Mesenchymal stem cell (in vitro differentiated cells and primary cell): ENCODE measurements around the gene OSBPL7.

Experiments used
- DNase-seq: peaks from one replicate; pipeline ENCODE4 v3.0.0-alpha.2; 2013
- H2AFZ ChIP-seq: one replicate; pipeline ENCODE4 v1.6.1; 2013; ENCODE audit warnings: low read depth, mild to moderate bottlenecking, control low read depth, inconsistent platforms, low read length, moderate library complexity
- H2AK5ac ChIP-seq: 2 replicates; pipeline ENCODE4 v1.6.1; 2013; ENCODE audit warnings: low read length, moderate library complexity, mild to moderate bottlenecking, inconsistent platforms; ENCODE audit not compliant: severe bottlenecking
- H2BK120ac ChIP-seq: one replicate; pipeline ENCODE4 v1.6.1; 2013; ENCODE audit warnings: low read depth, mild to moderate bottlenecking, inconsistent platforms, low read length, moderate library complexity
- H2BK12ac ChIP-seq, 2 experiments: one replicate each; pipeline ENCODE4 v1.6.1; 2013; ENCODE audit warnings: inconsistent platforms in 2 of 2, low read length in 2 of 2, mild to moderate bottlenecking in 2 of 2, moderate library complexity in 2 of 2, control low read depth in 1 of 2
- H2BK15ac ChIP-seq: one replicate; pipeline ENCODE4 v1.6.1; 2013; ENCODE audit warnings: mild to moderate bottlenecking, low read depth, inconsistent platforms; ENCODE audit not compliant: poor library complexity, severe bottlenecking
- H2BK5ac ChIP-seq: 2 replicates; pipeline ENCODE4 v1.6.1; 2013; ENCODE audit warnings: low read depth, mild to moderate bottlenecking, low read length, control low read depth, inconsistent platforms; ENCODE audit not compliant: poor library complexity, severe bottlenecking
- H3K14ac ChIP-seq, 2 experiments: one replicate each; pipeline ENCODE4 v1.6.1; 2013; ENCODE audit warnings: inconsistent platforms in 2 of 2, low read length in 2 of 2, control low read depth in 1 of 2, mild to moderate bottlenecking in 1 of 2, moderate library complexity in 1 of 2
- H3K18ac ChIP-seq, 2 experiments: one replicate each; pipeline ENCODE4 v1.6.1; 2013; ENCODE audit warnings: inconsistent platforms in 2 of 2, low read length in 2 of 2, control low read depth in 1 of 2, low read depth in 1 of 2, mild to moderate bottlenecking in 1 of 2
- H3K23ac ChIP-seq, 2 experiments: one replicate each; pipeline ENCODE4 v1.6.1; 2013; ENCODE audit warnings: inconsistent platforms in 2 of 2, low read length in 2 of 2, mild to moderate bottlenecking in 2 of 2, moderate library complexity in 2 of 2, control low read depth in 1 of 2
- H3K27ac ChIP-seq: 2 replicates; pipeline ENCODE4 v1.5.1; 2013; ENCODE audit warnings: mild to moderate bottlenecking, moderate library complexity, low read length, control low read depth, inconsistent platforms; ENCODE audit not compliant: poor library complexity, severe bottlenecking
- H3K27me3 ChIP-seq, 2 experiments: 2 replicates each; pipeline versions ENCODE4 v1.6.1 to v1.7.0; 2013; ENCODE audit warnings: low read length in 2 of 2, mild to moderate bottlenecking in 2 of 2, moderate library complexity in 2 of 2, control low read depth in 1 of 2, inconsistent platforms in 1 of 2; ENCODE audit not compliant: control insufficient read depth in 1 of 2, insufficient read depth in 1 of 2
- H3K36me3 ChIP-seq, 2 experiments: 2 replicates each; pipeline versions ENCODE4 v1.6.1 to v1.7.0; 2013; ENCODE audit warnings: low read length in 2 of 2, control low read depth in 1 of 2, inconsistent platforms in 1 of 2, low read depth in 1 of 2, mild to moderate bottlenecking in 1 of 2; ENCODE audit not compliant: insufficient read depth in 2 of 2, control insufficient read depth in 1 of 2
- H3K4ac ChIP-seq, 2 experiments: one replicate each; pipeline ENCODE4 v1.6.1; 2013; ENCODE audit warnings: inconsistent platforms in 2 of 2, low read length in 2 of 2, mild to moderate bottlenecking in 2 of 2, moderate library complexity in 2 of 2, control low read depth in 1 of 2, low read depth in 1 of 2
- H3K4me1 ChIP-seq: 2 replicates; pipeline ENCODE4 v1.6.1; 2013; ENCODE audit warnings: low read depth, low read length, control low read depth; ENCODE audit not compliant: control insufficient read depth, insufficient read depth
- H3K4me2 ChIP-seq: 2 replicates; pipeline ENCODE4 v1.6.1; 2013; ENCODE audit warnings: low read length, mild to moderate bottlenecking, inconsistent platforms; ENCODE audit not compliant: poor library complexity, severe bottlenecking
- H3K4me3 ChIP-seq, 2 experiments: 2 replicates each; pipeline versions ENCODE4 v1.5.1 to v1.7.0; 2013; ENCODE audit warnings: low read length in 2 of 2, mild to moderate bottlenecking in 2 of 2, control low read depth in 1 of 2, low read depth in 1 of 2; ENCODE audit not compliant: insufficient read depth in 1 of 2
- H3K79me1 ChIP-seq: replicated peaks from 2 replicates; pipeline ENCODE4 v1.6.1; 2013; ENCODE audit warnings: mild to moderate bottlenecking, control low read depth, low read length, inconsistent platforms; ENCODE audit not compliant: poor library complexity, severe bottlenecking
- H3K9ac ChIP-seq: 2 replicates; pipeline ENCODE4 v1.7.0; 2013; ENCODE audit warnings: mild to moderate bottlenecking, low read length, moderate library complexity
- H3K9me3 ChIP-seq: 2 replicates; pipeline ENCODE4 v1.7.0; 2013; ENCODE audit warnings: mild to moderate bottlenecking, low read length; ENCODE audit not compliant: control insufficient read depth
- H4K8ac ChIP-seq: one replicate; pipeline ENCODE4 v1.6.1; 2013; ENCODE audit warnings: inconsistent platforms, mild to moderate bottlenecking, low read length, moderate library complexity
- H4K91ac ChIP-seq: one replicate; pipeline ENCODE4 v1.6.1; 2013; ENCODE audit warnings: mild to moderate bottlenecking, low read length, inconsistent platforms
- WGBS: methylation state at CpG from one replicate; pipeline ENCODE4 v1.1.7; 2013; ENCODE audit warnings: mixed read lengths; 5-methylcytosine and 5-hydroxymethylcytosine counted together

OSBPL7 gene

GRCh38 chr17:47791025-47791424 is 30.6 kb downstream of the OSBPL7 start:
- Histone ChIP-seq H2AFZ (no peak overlapping the region), H3K4me1 (peaks cover 7% of the 10 kb centered on the region), H3K14ac (no peak overlapping the region), H2BK12ac (no peak overlapping the region), H3K4me3 (no peak overlapping the region), H4K8ac (no peak overlapping the region), H3K4me2 (no peak overlapping the region), H3K36me3 (no peaks in the 10 kb centered on the region), H2AK5ac (no peak overlapping the region), H2BK120ac (no peak overlapping the region), H3K27ac (no peak overlapping the region), H3K9me3 (no peaks in the 10 kb centered on the region), H3K4ac (no peak overlapping the region), H2BK5ac (no peak overlapping the region), H3K79me1 (no peaks in the 10 kb centered on the region), H4K91ac (no peak overlapping the region), H2BK15ac (no peak overlapping the region), H3K18ac (no peak overlapping the region), H3K27me3 (peaks cover 54 to 80% of the 10 kb centered on the region in 2 experiments), H3K9ac (no peak overlapping the region), H3K23ac (no peak overlapping the region)
- DNase-seq = no peak
- no CpG with 5 or more reads among the region's 3 CpGs for WGBS

GRCh38 chr17:47789611-47790561 is 31.7 kb downstream of the OSBPL7 start:
- H3K14ac ChIP-seq = no peak overlapping the region
- H2BK15ac ChIP-seq = no peak overlapping the region
- H3K27ac ChIP-seq = no peak overlapping the region
- H2AFZ ChIP-seq = peak overlapping the region; percentile 69
- DNase-seq = peak; percentile 60
- H3K9ac ChIP-seq = peak overlapping the region; percentile 36
- H3K4me1 ChIP-seq = peaks cover 7% of the 10 kb centered on the region
- no peak overlapping the region for H3K23ac ChIP-seq
- H3K18ac ChIP-seq = no peak overlapping the region
- H3K79me1 ChIP-seq = no peaks in the 10 kb centered on the region
- H4K91ac ChIP-seq = no peak overlapping the region
- H3K27me3 ChIP-seq = peaks cover 54 to 80% of the 10 kb centered on the region in 2 experiments
- H4K8ac ChIP-seq = no peak overlapping the region
- H3K4ac ChIP-seq = no peak overlapping the region
- H2BK5ac ChIP-seq = no peak overlapping the region
- no peaks in the 10 kb centered on the region for H3K36me3 ChIP-seq
- H3K4me2 ChIP-seq = peak overlapping the region; percentile 69
- WGBS = under 1% methylated on average over 64 of the region's 70 CpGs
- no peak overlapping the region for H2BK120ac ChIP-seq
- H3K9me3 ChIP-seq = no peaks in the 10 kb centered on the region
- H2AK5ac ChIP-seq = no peak overlapping the region
- peak overlapping the region; percentile 17 to 72 for H3K4me3 ChIP-seq
- H2BK12ac ChIP-seq = no peak overlapping the region

- peaks cover 44 to 75% of the 10 kb centered on the region in 2 experiments for H3K27me3 ChIP-seq
- H2BK5ac ChIP-seq = no peak overlapping the region
- no peaks in the 10 kb centered on the region for H3K79me1 ChIP-seq
- H3K36me3 ChIP-seq = no peaks in the 10 kb centered on the region
- no peak overlapping the region for H3K4ac ChIP-seq
- no peak overlapping the region for H3K18ac ChIP-seq
- peak; percentile 49 for DNase-seq
- no peaks in the 10 kb centered on the region for H3K9me3 ChIP-seq
- no peak overlapping the region for H3K14ac ChIP-seq
- no peak overlapping the region for H3K4me2 ChIP-seq
- H3K9ac ChIP-seq = no peak overlapping the region
- peaks cover 7% of the 10 kb centered on the region for H3K4me1 ChIP-seq
- WGBS = 17% methylated on average over 3 of the region's 5 CpGs
- H2AFZ ChIP-seq = no peak overlapping the region
- H4K91ac ChIP-seq = no peak overlapping the region
- no peak overlapping the region for H2BK120ac ChIP-seq
- no peak overlapping the region for H3K23ac ChIP-seq
- H3K4me3 ChIP-seq = no peak overlapping the region
- H4K8ac ChIP-seq = no peak overlapping the region
- no peak overlapping the region for H3K27ac ChIP-seq
- no peak overlapping the region for H2BK12ac ChIP-seq
- H2AK5ac ChIP-seq = no peak overlapping the region
- H2BK15ac ChIP-seq = no peak overlapping the region
These were observed 36.0 kb downstream of the OSBPL7 start for GRCh38 chr17:47785538-47786123.

GRCh38 chr17:47781397-47781796 is 40.2 kb downstream of the OSBPL7 start:
- Histone ChIP-seq H3K18ac (no peak overlapping the region), H3K4me1 (no peaks in the 10 kb centered on the region), H3K27me3 (peaks cover 28 to 79% of the 10 kb centered on the region in 2 experiments), H4K91ac (no peak overlapping the region), H3K9ac (no peak overlapping the region), H2BK5ac (no peak overlapping the region), H3K27ac (no peak overlapping the region), H3K9me3 (no peaks in the 10 kb centered on the region), H3K36me3 (no peaks in the 10 kb centered on the region), H3K4me3 (no peak overlapping the region), H3K14ac (no peak overlapping the region), H2BK12ac (no peak overlapping the region), H2AFZ (no peak overlapping the region), H3K4me2 (no peak overlapping the region), H2BK120ac (no peak overlapping the region), H3K79me1 (no peaks in the 10 kb centered on the region), H3K4ac (no peak overlapping the region), H2AK5ac (no peak overlapping the region), H2BK15ac (no peak overlapping the region), H3K23ac (no peak overlapping the region), H4K8ac (no peak overlapping the region)
- no peak for DNase-seq
- 83% methylated on average over 4 of the region's 5 CpGs for WGBS
